SH-SY5Y (cell line): ENCODE data around the gene GABPA.

Experiments
- GATA2 ChIP-seq: IDR thresholded peaks from 2 replicates; pipeline ENCODE4 v1.6.1; 2011; ENCODE audit warnings: mild to moderate bottlenecking, low read depth, low read length
- GATA3 ChIP-seq: IDR thresholded peaks from 2 replicates; pipeline ENCODE4 v1.6.1; 2011; ENCODE audit warnings: low read depth, mild to moderate bottlenecking, low read length, moderate library complexity

DNA sequence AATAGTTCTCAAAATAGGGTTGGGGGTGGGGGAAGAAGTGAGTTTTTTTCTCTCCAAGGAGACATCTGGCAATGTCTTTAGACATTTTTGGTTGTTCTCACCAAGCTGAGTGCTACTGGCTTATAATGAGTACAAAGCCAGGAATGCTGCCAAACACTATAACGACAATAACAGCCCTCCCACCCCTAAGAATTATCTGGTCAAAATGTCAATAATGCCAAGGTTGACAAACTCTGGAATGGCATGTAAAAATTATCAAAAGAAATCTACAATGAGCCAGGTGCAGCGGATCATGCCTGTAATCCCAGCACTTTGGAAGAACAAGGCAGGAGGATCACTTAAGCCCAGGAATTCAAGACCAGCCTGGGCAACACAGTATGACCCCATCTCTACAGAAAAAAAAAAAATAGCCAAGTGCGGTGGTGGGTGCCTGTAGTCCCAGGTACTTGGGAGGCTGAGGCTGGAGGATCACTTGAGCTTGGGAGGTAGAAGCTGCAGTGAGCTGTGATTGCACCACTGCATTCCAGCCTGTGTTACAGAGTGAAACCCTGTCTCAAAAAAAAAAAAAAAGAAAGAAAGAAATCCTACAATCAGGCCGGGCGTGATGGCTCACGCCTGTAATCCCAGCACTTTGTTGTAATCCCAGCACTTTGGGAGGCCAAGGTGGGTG lies 2.5 kb upstream of the GABPA start:
- TF ChIP-seq GATA2, result no peak
- no peak for TF ChIP-seq GATA3
